ENCODE measurements around the gene ZNFX1. TPM values are rescaled to one million over a fixed set of nuclear protein-coding genes. Genes with fewer than 3 reads are reported as not detected.

Gene ZNFX1
- polyA plus RNA-seq, 1 donor from 2014 or later, result 45.2 TPM

DNA sequence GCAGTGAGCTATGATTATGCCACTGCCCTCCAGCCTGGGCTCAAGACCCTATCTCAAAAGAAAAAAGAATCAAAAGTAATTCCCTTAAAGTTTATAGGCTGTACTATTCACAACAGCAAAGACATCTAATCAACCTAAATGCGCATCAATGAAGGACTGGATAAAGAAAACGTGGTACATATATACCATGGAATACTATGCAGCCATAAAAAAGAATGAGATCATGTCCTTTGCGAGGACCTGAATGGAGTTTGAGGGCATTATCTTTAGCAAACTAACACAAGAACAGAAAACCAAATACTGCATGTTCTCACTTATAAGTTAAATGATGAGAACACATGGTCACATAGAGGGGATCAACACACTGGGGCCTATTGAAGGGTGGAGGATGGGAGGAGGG, 16.7 kb downstream of the ZNFX1 start:
- Mint-ChIP-seq H3K36me3 (peaks cover 20% of the 10 kb centered on the region), H3K27ac (no peak overlapping the region), H3K4me1 (peaks cover 4 to 7% (median 4%) of the 10 kb centered on the region in 3 donors), H3K27me3 (no peaks in the 10 kb centered on the region), H3K9me3 (peaks cover 0 to 2% (median 0%) of the 10 kb centered on the region in 3 donors), H3K4me3 (no peak overlapping the region)

DNA sequence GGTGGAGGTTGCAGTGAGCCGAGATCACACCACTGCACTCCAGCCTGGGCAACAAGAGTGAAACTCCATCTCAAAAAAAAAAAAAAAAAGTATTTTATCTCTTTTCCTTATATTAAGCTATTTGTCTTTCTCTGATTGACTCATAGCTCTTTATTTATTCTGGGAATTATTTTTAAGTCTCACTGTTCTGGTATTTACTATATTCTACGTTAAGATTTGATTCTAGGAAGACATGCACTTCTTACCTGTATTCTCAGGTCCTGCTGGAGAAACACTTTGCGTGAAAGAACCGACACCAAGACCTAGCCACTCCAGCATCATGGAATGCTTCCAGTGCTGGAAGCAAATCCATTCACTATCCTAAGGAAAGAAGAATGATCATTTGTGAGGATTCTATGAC, 17.6 kb downstream of the ZNFX1 start:
- peaks cover 0 to 2% (median 0%) of the 10 kb centered on the region in 3 donors for H3K9me3 Mint-ChIP-seq
- no peak overlapping the region for H3K4me3 Mint-ChIP-seq
- H3K27me3 Mint-ChIP-seq, result no peaks in the 10 kb centered on the region
- peaks cover 0 to 2% (median 2%) of the 10 kb centered on the region in 3 donors for H3K4me1 Mint-ChIP-seq
- H3K36me3 Mint-ChIP-seq, result peaks cover 20% of the 10 kb centered on the region
- no peak overlapping the region for H3K27ac Mint-ChIP-seq

DNA sequence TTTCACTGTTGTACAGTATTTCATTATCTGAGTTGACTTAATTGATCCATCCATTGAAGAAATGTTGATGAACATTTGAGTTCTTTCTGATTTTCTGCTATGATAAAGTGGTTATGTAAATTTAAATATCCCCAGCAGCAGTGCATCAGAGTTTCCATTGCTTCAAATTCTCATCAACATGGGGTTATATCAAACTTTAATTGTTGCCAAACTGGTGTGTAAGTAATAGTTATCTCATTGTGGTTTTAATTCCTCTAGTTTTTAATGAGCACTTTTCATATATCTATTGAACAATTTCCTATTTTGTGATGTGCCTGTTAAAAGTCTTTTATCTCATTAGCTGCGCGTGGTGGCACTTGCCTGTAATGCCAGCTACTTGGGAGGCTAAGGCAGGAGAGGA, 18.1 kb downstream of the ZNFX1 start:
- H3K36me3 Mint-ChIP-seq, result peaks cover 20% of the 10 kb centered on the region
- H3K27me3 Mint-ChIP-seq, result no peaks in the 10 kb centered on the region
- peaks cover 0 to 2% (median 0%) of the 10 kb centered on the region in 3 donors for H3K9me3 Mint-ChIP-seq
- H3K4me3 Mint-ChIP-seq, result no peak overlapping the region
- peaks cover 0 to 2% (median 2%) of the 10 kb centered on the region in 3 donors for H3K4me1 Mint-ChIP-seq
- no peak overlapping the region for H3K27ac Mint-ChIP-seq

DNA sequence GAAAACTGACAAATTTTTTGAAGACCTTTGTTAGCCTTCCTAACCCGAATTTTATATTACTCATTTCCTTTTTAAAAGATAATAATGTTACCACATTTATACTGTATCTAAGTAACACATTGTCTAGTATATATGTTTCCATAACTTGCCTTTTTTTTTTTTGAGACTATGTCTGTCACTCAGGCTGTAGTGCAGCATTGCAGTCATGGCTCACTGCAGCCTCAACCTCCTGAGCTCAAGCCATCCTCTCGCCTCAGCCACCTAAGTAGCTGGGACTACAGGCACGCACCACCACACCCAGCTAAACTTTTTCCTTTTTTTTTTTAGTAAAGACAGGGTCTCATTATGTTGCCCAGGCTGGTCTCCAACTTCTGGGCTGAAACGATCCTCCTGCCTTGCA, 18.6 kb downstream of the ZNFX1 start:
- peaks cover 0 to 2% (median 2%) of the 10 kb centered on the region in 3 donors for H3K4me1 Mint-ChIP-seq
- peaks cover 0 to 2% (median 0%) of the 10 kb centered on the region in 3 donors for H3K9me3 Mint-ChIP-seq
- peaks cover 17% of the 10 kb centered on the region for H3K36me3 Mint-ChIP-seq
- H3K4me3 Mint-ChIP-seq, result no peak overlapping the region
- H3K27me3 Mint-ChIP-seq, result no peaks in the 10 kb centered on the region
- no peak overlapping the region for H3K27ac Mint-ChIP-seq

DNA sequence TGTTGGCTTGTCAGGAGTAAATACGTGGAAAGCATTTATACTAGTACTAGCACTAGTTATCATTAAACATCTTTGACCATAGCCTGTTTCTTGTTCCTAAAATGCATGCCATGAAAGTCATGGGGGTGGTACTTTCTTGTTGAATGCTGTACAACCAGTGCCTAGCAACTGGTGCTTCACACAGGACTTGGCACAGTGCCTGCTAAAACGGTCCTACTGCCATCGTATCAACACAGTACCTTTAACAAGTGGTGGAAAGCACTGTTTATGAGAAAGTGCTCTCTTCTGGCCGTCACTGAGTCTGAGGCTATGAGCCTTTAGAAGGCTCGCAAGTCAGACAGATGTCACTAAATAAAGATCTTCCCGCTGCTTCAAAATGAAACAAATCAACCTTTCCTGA, 21.6 kb downstream of the ZNFX1 start:
- H3K27ac Mint-ChIP-seq, result no peak overlapping the region
- H3K9me3 Mint-ChIP-seq, result peaks cover 0 to under 1% (median 0%) of the 10 kb centered on the region in 3 donors
- H3K36me3 Mint-ChIP-seq, result peaks cover 12% of the 10 kb centered on the region
- no peaks in the 10 kb centered on the region for H3K4me1 Mint-ChIP-seq
- no peaks in the 10 kb centered on the region for H3K27me3 Mint-ChIP-seq
- no peak overlapping the region for H3K4me3 Mint-ChIP-seq

DNA sequence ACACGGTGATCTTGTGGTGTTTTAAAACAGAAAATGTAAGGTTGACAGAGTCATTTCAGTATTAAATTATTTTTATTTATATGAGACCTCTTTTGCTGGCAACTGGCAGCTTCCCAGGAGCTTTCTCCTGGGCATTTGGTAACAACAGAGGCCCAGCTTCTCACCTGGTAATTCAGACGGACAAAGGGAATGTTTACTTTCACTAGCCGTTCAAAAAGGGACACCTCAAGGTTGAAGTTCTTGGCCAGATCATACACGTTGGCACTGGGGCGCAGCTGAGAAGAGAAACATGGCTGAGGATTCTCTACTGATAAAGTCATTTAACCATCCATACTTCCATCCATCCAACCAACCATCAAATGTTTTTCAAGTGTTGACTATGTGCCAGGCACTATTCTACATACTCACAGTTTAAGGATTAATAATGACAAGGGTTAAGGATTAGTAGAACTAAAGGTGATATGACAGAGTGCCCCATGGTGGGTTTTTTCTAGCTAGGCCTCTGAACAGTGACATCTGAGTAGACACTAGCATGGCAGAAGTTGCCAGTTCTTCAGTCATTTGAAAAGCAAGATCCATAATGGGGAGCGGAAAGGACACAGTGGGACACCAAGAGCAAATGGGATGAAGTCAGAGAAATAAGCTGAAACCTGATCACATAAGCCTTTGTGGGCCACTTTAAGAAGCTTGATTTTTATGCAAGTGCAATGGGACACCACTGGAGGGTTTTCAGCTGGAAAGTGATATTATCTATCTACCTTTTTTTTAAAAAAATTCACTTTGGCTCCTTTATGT, 25.1 kb downstream of the ZNFX1 start:
- no peaks in the 10 kb centered on the region for H3K27me3 Mint-ChIP-seq

DNA sequence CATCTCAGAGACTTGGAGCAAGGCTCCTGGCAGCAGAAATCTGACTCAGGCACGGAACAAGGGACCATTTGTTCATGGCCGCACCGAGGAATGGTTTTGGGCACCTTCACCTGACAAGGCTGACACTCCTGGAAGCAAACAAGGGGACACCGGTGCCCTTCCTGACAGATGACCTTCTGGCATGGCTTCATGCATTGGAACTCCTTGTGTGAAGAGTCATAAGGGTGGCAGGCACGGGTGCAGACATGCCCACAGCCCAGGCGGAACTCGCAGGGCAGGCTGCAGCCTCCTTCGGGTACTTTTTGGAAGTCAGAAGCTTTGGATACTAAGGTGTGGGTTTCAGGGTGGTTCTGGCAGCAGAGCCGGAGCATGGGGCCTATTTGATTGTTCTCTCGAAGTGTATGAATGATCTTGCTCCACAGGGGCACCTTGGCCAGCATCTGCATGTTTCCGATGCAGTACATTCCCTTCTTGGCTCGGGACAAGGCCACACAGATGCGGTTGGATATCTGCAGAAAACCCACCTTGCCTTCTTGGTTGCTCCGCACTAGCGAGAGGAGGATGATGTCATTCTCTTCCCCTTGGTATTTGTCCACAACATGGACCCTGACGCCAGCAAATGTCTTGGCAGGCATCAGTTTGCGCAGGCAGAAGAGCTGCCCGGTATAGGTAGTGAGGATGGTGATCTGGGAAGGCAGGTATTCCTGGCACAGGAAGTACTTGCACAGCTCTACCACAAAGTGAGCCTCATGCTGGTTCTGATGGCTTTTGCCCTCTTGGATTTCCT, 28.8 kb downstream of the ZNFX1 start:
- no peak overlapping the region for H3K4me3 Mint-ChIP-seq
- peaks cover 4% of the 10 kb centered on the region for H3K36me3 Mint-ChIP-seq
- H3K4me1 Mint-ChIP-seq, result peaks cover 0 to 2% (median 0%) of the 10 kb centered on the region in 3 donors
- H3K27ac Mint-ChIP-seq, result no peak overlapping the region
- no peaks in the 10 kb centered on the region for H3K27me3 Mint-ChIP-seq
- H3K9me3 Mint-ChIP-seq, result no peaks in the 10 kb centered on the region

More for the DNA sequence above, 25.1 kb downstream of the ZNFX1 start:
- Mint-ChIP-seq H3K36me3 (peaks cover 5% of the 10 kb centered on the region), H3K4me3 (no peak overlapping the region), H3K27ac (no peak overlapping the region), H3K4me1 (no peaks in the 10 kb centered on the region), H3K9me3 (no peaks in the 10 kb centered on the region)

DNA sequence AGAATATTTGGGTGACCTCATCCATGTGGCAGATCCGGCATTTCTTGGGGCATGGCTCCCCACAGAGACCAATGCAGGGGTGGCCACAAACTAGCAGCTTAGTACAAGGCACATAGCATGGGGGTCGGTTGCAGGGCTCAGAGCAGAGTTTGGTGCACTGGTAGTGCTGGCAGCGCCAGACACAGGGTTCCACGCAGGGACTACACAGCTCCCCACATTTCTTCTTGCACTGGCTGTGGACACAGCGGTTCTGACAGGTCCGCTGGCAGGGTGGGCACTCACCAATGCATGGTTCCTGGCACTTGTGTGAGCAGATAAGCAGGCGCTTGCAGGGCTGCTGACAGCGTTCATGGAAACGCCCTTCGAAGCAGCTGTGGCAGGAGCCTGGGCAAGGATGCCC, 29.6 kb downstream of the ZNFX1 start:
- Mint-ChIP-seq H3K36me3 (peaks cover 4% of the 10 kb centered on the region), H3K9me3 (no peaks in the 10 kb centered on the region), H3K27me3 (no peaks in the 10 kb centered on the region), H3K4me1 (peaks cover 0 to 2% (median 0%) of the 10 kb centered on the region in 3 donors), H3K4me3 (no peak overlapping the region), H3K27ac (peak overlapping the region in 1 of 3 donors; percentile 90)

DNA sequence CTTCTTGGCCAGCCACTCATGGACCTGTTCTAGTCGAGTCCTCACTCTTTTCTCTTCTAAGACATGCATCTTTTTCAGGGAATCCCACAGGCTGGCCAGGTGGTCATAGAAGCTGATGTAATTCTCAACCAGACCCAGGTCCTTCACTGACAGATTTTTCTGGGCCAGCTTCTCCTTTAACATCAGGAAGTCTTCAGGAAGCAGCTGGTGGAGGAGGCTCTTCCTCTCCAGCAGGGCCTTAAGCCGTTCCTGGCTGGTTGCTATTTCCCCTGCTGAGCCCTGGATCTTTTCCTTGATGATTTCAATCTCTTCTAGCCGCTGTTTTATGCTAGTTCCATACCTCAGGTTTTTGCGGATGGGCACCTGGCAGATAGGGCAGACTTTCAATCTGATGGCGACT, 30.1 kb downstream of the ZNFX1 start:
- Mint-ChIP-seq H3K36me3 (no peaks in the 10 kb centered on the region), H3K27ac (peak overlapping the region in 1 of 3 donors; percentile 90), H3K4me1 (peaks cover 0 to 2% (median 0%) of the 10 kb centered on the region in 3 donors), H3K9me3 (no peaks in the 10 kb centered on the region), H3K4me3 (no peak overlapping the region), H3K27me3 (no peaks in the 10 kb centered on the region)

DNA sequence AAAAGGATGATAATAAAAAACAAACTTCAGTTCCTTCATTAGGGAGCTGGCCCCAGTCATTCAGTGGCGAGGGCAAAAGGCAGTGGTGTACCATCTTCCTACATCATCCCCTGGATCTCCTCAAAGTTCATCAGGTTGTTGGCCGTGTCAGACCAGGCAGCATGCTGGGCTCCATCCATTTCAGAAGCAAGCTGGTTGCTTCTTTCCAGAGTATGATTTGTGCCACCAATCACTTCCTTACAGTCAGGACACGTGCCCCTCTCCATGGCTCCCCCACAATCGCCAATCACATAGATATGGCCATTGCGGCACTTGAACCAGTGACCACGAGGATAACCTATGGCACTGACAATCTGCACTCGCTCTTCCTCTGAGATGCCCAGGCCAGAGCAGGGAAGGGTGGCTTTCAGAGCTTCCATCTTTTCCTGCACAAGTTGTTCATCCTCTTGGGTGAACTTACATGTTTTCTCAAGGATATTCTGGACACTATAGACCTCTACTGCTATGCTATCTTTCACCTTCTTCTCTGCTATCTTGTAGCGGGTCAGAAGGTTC, 30.6 kb downstream of the ZNFX1 start:
- Mint-ChIP-seq H3K27me3 (no peaks in the 10 kb centered on the region), H3K9me3 (no peaks in the 10 kb centered on the region), H3K36me3 (no peaks in the 10 kb centered on the region), H3K4me3 (no peak overlapping the region), H3K4me1 (peaks cover 0 to 2% (median 0%) of the 10 kb centered on the region in 3 donors), H3K27ac (no peak overlapping the region)

DNA sequence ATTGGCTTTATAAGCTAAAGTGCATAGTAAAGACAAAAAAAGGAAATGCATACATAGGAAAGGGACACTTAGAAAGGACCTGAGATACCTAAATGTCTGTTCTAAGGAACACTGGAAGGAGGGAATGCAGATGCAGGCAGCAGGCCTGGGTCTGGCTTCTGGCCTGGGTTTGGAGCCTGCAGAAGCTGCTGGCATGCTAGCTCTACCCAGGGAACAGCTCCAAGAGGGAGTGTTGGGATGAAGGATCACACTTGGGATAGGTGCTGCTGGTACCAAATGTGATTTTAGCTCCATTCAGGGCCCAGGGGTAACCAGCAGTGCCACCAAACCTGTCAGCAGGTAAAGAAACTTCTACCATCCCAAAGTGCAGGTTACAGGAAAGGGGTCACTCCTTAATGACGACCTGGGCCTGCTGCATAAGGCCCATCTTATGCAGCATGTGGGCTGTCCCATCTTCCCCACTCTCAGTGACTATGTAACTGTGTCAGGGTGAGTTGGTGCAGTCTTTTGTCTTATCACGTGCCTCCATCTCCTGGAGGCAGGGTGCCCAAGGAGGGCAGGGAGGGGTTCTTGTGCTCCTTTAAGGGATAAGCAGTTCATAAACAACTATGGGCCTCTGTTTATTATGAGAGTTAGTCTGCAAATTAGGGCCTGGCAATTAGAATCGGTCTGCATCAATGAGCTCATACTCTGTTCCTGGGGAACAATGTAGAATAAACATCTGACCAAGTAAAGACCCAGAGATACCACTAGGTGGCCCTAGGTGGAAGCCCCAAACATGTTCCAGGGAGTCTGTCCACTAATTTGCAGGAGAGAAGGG, 31.7 kb downstream of the ZNFX1 start:
- no peaks in the 10 kb centered on the region for H3K27me3 Mint-ChIP-seq
- peak overlapping the region; percentile 3 to 59 (median 8) for H3K27ac Mint-ChIP-seq
- H3K9me3 Mint-ChIP-seq, result no peaks in the 10 kb centered on the region
- peaks cover 0 to 2% (median 0%) of the 10 kb centered on the region in 3 donors for H3K4me1 Mint-ChIP-seq
- no peak overlapping the region for H3K4me3 Mint-ChIP-seq
- no peaks in the 10 kb centered on the region for H3K36me3 Mint-ChIP-seq

DNA sequence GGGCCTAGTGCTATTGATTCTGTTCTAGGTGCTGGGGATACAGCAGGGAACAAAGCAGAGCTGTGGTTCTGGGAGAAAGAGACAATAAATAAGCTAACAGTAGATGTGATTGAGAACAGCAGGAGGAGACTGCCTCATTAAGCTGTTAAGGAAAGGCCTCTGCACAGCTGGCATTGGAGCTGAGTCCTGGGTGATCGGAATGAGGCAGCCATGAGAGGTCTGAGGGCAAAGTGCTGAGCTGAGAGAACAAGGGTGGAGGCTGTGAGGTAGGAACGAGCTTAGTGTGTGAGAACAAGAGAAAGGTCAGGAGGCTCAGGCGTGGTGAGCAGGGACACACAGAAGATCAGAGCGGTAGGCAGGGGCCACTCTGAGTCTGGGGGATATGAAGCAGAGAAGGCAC, 40.3 kb downstream of the ZNFX1 start:
- Mint-ChIP-seq H3K27ac (peak overlapping the region in 1 of 3 donors; percentile 47), H3K36me3 (peaks cover 9% of the 10 kb centered on the region), H3K27me3 (no peaks in the 10 kb centered on the region), H3K4me3 (no peak overlapping the region), H3K4me1 (no peaks in the 10 kb centered on the region), H3K9me3 (no peaks in the 10 kb centered on the region)

DNA sequence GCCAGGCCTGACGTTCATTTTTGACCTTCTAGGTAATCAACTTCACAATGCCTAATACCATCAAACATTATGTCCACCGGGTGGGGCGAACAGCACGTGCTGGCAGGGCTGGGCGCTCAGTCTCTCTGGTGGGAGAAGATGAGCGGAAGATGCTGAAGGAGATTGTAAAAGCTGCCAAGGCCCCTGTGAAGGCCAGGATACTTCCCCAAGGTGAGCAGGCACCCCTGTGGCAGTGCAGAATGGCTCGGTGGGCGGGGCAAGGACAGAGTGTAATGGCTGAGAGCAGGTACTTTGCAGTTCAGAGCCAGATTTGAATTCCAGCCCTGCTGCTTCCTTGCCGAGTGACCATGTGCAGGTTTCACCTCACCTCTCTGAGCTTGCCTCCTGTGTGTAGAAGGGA, 41.6 kb downstream of the ZNFX1 start:
- Mint-ChIP-seq H3K4me1 (no peaks in the 10 kb centered on the region), H3K9me3 (no peaks in the 10 kb centered on the region), H3K4me3 (no peak overlapping the region), H3K27ac (peak overlapping the region in 1 of 3 donors; percentile 16), H3K36me3 (peaks cover 9% of the 10 kb centered on the region), H3K27me3 (no peaks in the 10 kb centered on the region)

DNA sequence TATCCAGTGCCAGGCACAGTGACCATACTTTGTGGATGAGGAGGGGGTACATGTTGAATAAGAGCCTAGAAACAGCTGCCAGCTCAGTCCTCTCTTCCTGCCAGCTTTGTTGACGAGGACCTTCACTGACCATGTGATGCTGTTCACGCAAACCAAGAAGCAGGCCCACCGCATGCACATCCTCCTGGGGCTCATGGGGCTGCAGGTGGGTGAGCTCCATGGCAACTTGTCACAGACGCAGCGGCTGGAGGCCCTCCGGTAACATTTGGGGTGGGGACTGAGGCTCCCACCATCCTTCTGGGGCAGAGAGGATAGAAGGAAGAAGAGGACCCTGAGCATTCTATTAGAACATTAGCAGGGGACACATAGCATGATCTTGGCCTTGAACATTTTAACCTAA, 43.0 kb downstream of the ZNFX1 start:
- Mint-ChIP-seq H3K9me3 (no peaks in the 10 kb centered on the region), H3K4me1 (peaks cover 0 to 5% (median 4%) of the 10 kb centered on the region in 3 donors), H3K4me3 (no peak overlapping the region), H3K27me3 (no peaks in the 10 kb centered on the region), H3K27ac (no peak overlapping the region), H3K36me3 (peaks cover 9% of the 10 kb centered on the region)

Measured in IgD-negative memory B cell (primary cell).